Osteoblast (primary cell): Measurements from ENCODE around the gene GNG12. TPM values are rescaled to one million over a fixed set of nuclear protein-coding genes. Genes with fewer than 3 reads are reported as not detected.
"Not testable (repeated sequence)": the region's sequence is repeated elsewhere in the genome, so short reads cannot be mapped to it uniquely, and the experiment has no call there.

Experiments used
- DNase-seq: peaks from one replicate; pipeline ENCODE4 v3.0.0; 2011; ENCODE audit warnings: low spot score, mixed read lengths; ENCODE audit not compliant: insufficient read length; ENCODE audit errors: missing footprints
- H2AFZ ChIP-seq: 2 replicates; pipeline ENCODE4 v1.6.0; 2011; ENCODE audit warnings: mild to moderate bottlenecking, low read length
- H3K27ac ChIP-seq: 2 replicates; pipeline ENCODE4 v1.5.1; 2011; ENCODE audit warnings: mild to moderate bottlenecking, low read depth, low read length, moderate library complexity
- H3K27me3 ChIP-seq: 2 replicates; pipeline ENCODE4 v1.6.0; 2012; ENCODE audit warnings: mild to moderate bottlenecking, control low read depth, inconsistent platforms, low read length, moderate library complexity; ENCODE audit not compliant: insufficient read depth
- H3K36me3 ChIP-seq: 2 replicates; pipeline ENCODE4 v1.5.1; 2011; ENCODE audit warnings: mild to moderate bottlenecking, low read length, control low read depth, moderate library complexity; ENCODE audit not compliant: insufficient read depth
- H3K4me1 ChIP-seq: 2 replicates; pipeline ENCODE4 v1.5.1; 2011; ENCODE audit warnings: mild to moderate bottlenecking, low read length, control low read depth, moderate library complexity; ENCODE audit not compliant: insufficient read depth
- H3K4me2 ChIP-seq: 2 replicates; pipeline ENCODE4 v1.6.0; 2011; ENCODE audit warnings: mild to moderate bottlenecking, low read length; ENCODE audit not compliant: insufficient read depth
- H3K4me3 ChIP-seq: fragments of 200-600 bp; sonication (generic); 3 replicates; pipeline ENCODE4 v1.5.1; 2012; ENCODE audit warnings: mild to moderate bottlenecking, low read length, inconsistent platforms; ENCODE audit not compliant: insufficient read depth
- H3K79me2 ChIP-seq: 2 replicates; pipeline ENCODE4 v1.6.0; 2012; ENCODE audit warnings: mild to moderate bottlenecking, low read length, control low read depth, inconsistent platforms; ENCODE audit not compliant: insufficient read depth
- H3K9me3 ChIP-seq: 2 replicates; pipeline ENCODE4 v1.5.1; 2011; ENCODE audit warnings: low read depth, low read length, control low read depth
- H4K20me1 ChIP-seq: 2 replicates; pipeline ENCODE4 v1.6.0; 2012; ENCODE audit warnings: mild to moderate bottlenecking, low read length, control low read depth; ENCODE audit not compliant: insufficient read depth
- total RNA-seq: library from RNA; depleted of rRNA; stranded (reverse); fragments of >200 nt; gene quantifications from 2 replicates; pipeline ENCODE4 v1.2.3, GENCODE V29; 2012
- TF ChIP-seq, protein P1 (sequence below): IDR thresholded peaks from 2 replicates; pipeline ENCODE4 v1.5.1; 2011; ENCODE audit warnings: mild to moderate bottlenecking, low read depth, low read length, moderate library complexity; ENCODE audit errors: extremely low read depth

Gene GNG12
- total RNA-seq, 1 donor, result 219 TPM

GRCh38 chr1:67731322-67731721 is 101.9 kb downstream of the GNG12 start:
- Histone ChIP-seq H3K79me2 (peaks cover 84% of the 10 kb centered on the region), H3K27ac (no peak overlapping the region), H3K4me3 (no peak overlapping the region), H2AFZ (no peak overlapping the region), H4K20me1 (peaks cover 19% of the 10 kb centered on the region), H3K36me3 (peaks cover 10% of the 10 kb centered on the region), H3K4me1 (peaks cover 35% of the 10 kb centered on the region), H3K4me2 (no peak overlapping the region), H3K27me3 (no peaks in the 10 kb centered on the region), H3K9me3 (no peaks in the 10 kb centered on the region)
- no peak for DNase-seq
- TF ChIP-seq, protein P1, sequence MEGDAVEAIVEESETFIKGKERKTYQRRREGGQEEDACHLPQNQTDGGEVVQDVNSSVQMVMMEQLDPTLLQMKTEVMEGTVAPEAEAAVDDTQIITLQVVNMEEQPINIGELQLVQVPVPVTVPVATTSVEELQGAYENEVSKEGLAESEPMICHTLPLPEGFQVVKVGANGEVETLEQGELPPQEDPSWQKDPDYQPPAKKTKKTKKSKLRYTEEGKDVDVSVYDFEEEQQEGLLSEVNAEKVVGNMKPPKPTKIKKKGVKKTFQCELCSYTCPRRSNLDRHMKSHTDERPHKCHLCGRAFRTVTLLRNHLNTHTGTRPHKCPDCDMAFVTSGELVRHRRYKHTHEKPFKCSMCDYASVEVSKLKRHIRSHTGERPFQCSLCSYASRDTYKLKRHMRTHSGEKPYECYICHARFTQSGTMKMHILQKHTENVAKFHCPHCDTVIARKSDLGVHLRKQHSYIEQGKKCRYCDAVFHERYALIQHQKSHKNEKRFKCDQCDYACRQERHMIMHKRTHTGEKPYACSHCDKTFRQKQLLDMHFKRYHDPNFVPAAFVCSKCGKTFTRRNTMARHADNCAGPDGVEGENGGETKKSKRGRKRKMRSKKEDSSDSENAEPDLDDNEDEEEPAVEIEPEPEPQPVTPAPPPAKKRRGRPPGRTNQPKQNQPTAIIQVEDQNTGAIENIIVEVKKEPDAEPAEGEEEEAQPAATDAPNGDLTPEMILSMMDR, result no peak

- H3K27ac ChIP-seq, H3K9me3 ChIP-seq, H3K4me3 ChIP-seq, H2AFZ ChIP-seq, H3K27me3 ChIP-seq, H3K36me3 ChIP-seq, H3K4me2 ChIP-seq, DNase-seq: not testable (repeated sequence)
- peaks cover 82% of the 10 kb centered on the region for H3K79me2 ChIP-seq
- H4K20me1 ChIP-seq, result peaks cover 19% of the 10 kb centered on the region
- H3K4me1 ChIP-seq, result peaks cover 35% of the 10 kb centered on the region
These were observed 103.0 kb downstream of the GNG12 start for GRCh38 chr1:67730312-67730711.

DNA sequence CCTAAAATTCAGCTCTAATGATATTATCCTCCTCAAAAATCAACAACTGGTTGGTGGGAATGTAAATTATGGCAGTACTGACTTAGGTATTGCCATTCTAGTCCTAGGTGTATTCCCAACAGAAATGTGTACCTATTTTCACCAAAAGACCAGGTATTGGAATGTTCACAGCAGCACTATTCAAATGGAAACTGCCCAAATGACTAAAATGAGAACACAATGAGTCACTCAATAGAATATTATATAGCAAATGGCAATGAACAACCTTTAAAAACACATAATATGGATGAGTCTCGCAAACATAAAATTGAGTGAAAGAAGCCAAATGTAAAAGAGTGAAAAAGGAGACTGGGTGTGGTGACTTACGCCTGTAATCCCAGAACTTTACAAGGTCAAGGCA is 103.4 kb downstream of the GNG12 start:
- Histone ChIP-seq H3K9me3 (no peaks in the 10 kb centered on the region), H3K27me3 (no peaks in the 10 kb centered on the region), H3K4me2 (no peak overlapping the region), H3K79me2 (peaks cover 77% of the 10 kb centered on the region), H3K36me3 (peaks cover 5% of the 10 kb centered on the region), H2AFZ (no peak overlapping the region), H3K27ac (no peak overlapping the region), H3K4me3 (no peak overlapping the region), H3K4me1 (peaks cover 36% of the 10 kb centered on the region), H4K20me1 (peaks cover 19% of the 10 kb centered on the region)
- no peak for DNase-seq
- TF ChIP-seq, protein P1, result no peak

DNA sequence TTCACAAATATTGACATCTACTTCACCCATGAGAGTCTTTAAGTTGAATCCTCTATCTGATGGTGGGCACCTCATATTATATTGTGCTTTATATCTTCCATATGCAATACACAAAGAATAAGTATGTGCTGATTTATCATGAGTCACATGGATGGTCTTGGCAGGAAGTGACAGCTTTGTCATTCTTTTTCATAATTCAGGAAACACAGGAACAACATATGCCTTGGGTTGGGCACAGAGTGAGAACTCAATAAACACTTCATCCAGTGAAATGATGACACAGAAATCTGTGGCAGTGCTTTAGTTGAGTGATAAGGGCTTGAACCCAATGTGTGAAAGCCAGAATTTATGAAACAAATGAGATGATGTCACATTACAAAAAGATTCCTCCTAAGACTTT is 107.0 kb downstream of the GNG12 start:
- Histone ChIP-seq H2AFZ (no peak overlapping the region), H3K4me3 (no peak overlapping the region), H3K79me2 (peaks cover 65% of the 10 kb centered on the region), H3K36me3 (no peaks in the 10 kb centered on the region), H3K9me3 (no peaks in the 10 kb centered on the region), H3K4me1 (peaks cover 58% of the 10 kb centered on the region), H3K27ac (peak overlapping the region; percentile 75), H4K20me1 (peaks cover 24% of the 10 kb centered on the region), H3K4me2 (no peak overlapping the region), H3K27me3 (no peaks in the 10 kb centered on the region)
- no peak for DNase-seq
- TF ChIP-seq, protein P1, result no peak
